Measurements from ENCODE around the gene TPCN2. TPM values are rescaled to one million over a fixed set of nuclear protein-coding genes. Genes with fewer than 3 reads are reported as not detected.

TPCN2 gene
- total and polyA plus RNA-seq, 2 of the 4 experiments (the other 2 are of a cell fraction): 3.4 to 8.0 TPM

DNA sequence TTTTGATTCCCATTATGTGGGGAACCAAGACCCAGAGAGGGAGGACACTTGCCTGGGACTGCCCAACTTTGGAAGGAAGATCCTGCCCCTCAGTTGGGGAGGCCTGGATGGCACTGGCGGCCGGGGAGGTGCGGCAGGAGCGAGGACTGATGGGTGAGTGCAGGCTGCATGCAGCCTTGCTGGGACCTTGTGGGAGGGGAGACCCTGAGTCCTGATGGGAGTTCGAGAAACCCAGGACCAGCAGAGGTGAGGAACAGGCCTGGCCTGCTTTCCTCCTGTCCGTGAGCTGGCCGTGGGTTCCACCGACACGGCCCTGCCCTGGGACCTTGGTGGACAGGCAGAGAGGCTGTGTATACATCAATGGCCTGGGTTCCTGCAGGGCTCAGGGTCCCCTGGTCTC, 87.7 kb downstream of the TPCN2 start:
- ChIA-PET CTCF (no interaction called here), POLR2A (ENCODE audit: unreplicated experiment) (no interaction called here)
- Histone ChIP-seq H4K91ac (ENCODE audit: insufficient read depth, low read depth, low read length) (no peak overlapping the region), H3K9me3 (ENCODE audit: control insufficient read depth, insufficient read depth, low read length) (peaks cover 3% of the 10 kb centered on the region), H2BK20ac (ENCODE audit: low read depth, low read length) (no peak overlapping the region), H2AK9ac (replicated peaks; ENCODE audit: low read depth, low read length, poor library complexity) (no peak overlapping the region), H2AK5ac (ENCODE audit: low read depth, low read length) (no peak overlapping the region), H3K4me2 (ENCODE audit: low read depth, low read length) (no peak overlapping the region), H3K4ac (ENCODE audit: low read depth, low read length) (no peak overlapping the region), H3K36me3 (ENCODE audit: control insufficient read depth, insufficient read depth, low read length) (no peaks in the 10 kb centered on the region), H3K14ac (replicated peaks; ENCODE audit: low read depth, low read length) (no peak overlapping the region), H3K9ac (ENCODE audit: low read depth, low read length) (no peak overlapping the region), H4K5ac (ENCODE audit: low read depth, low read length) (no peak overlapping the region), H3K79me1 (ENCODE audit: low read depth in 1 of 2, low read length in 2 of 2) (no peaks in the 10 kb centered on the region), H3K23ac (ENCODE audit: low read depth, low read length) (no peak overlapping the region), H4K8ac (ENCODE audit: low read depth in 2 of 2, low read length in 2 of 2) (no peak overlapping the region), H2BK5ac (ENCODE audit: low read depth, low read length, poor library complexity, severe bottlenecking) (no peak overlapping the region), H2AFZ (replicated peaks; ENCODE audit: low read length, poor library complexity) (no peak overlapping the region), H4K20me1 (ENCODE audit: insufficient read depth, low read length) (no peaks in the 10 kb centered on the region), H2BK15ac (ENCODE audit: low read depth, low read length) (no peak overlapping the region), H2BK120ac (ENCODE audit: low read depth, low read length) (no peak overlapping the region), H3K27ac (ENCODE audit: insufficient read depth, low read length) (no peak overlapping the region), H3K27me3 (ENCODE audit: control insufficient read depth, insufficient read depth, low read length) (no peaks in the 10 kb centered on the region), H3K4me3 (ENCODE audit: insufficient read depth, low read depth, low read length) (no peak overlapping the region), H3K4me1 (ENCODE audit: control insufficient read depth, insufficient read depth, low read length) (peaks cover 2% of the 10 kb centered on the region; the same call in 1 of the 2 replicates), H3K18ac (ENCODE audit: low read depth, low read length) (no peak overlapping the region), H3K9me1 (ENCODE audit: insufficient read depth, low read length) (peaks cover 5% of the 10 kb centered on the region; the same call in 1 of the 2 replicates), H3K56ac (ENCODE audit: extremely low read depth, insufficient read depth, low read length) (no peak overlapping the region)
- DNase-seq (no peak), ATAC-seq (ENCODE audit: low read depth) (no peak)
- BruUV-seq (replicated peaks): no TSS peak
- dilution Hi-C loops (cut with HindIII; ENCODE audit: low sequenced_read_pairs, unreplicated experiment) (no loop called here), intact Hi-C loops (cut with micrococcal nuclease) (loop anchor here (10.0 kb wide), 1 partner anchor 158 kb away; the partner anchor contains the start of gene MYEOV), in situ Hi-C loops (cut with MboI; ENCODE audit: low sequenced_read_pairs) (no loop called here)
- no peak for TF ChIP-seq FOS (IDR thresholded peaks at IDR 0.05; ENCODE audit: low read depth, low read length)
- no peak for TF ChIP-seq RAD21 (IDR thresholded peaks at IDR 0.05; ENCODE audit: low read length)
- TF ChIP-seq MAZ (IDR thresholded peaks at IDR 0.05; ENCODE audit: borderline replicate concordance, low read depth, low read length): no peak
- no peak for TF ChIP-seq BHLHE40 (IDR thresholded peaks at IDR 0.05; ENCODE audit: low read depth, low read length)
- WGBS, 2 experiments (ENCODE audit: extremely low coverage in 2 of 2, insufficient read length in 1 of 2): 97% methylated on average over 5 of the region's 9 CpGs; no CpG with 5 or more reads in 1 of the 2 experiments

Measured in IMR-90 (cell line).